Parathyroid adenoma (tissue), 2 donors: ENCODE results near the gene AHSG.

Experiments
- H2AFZ ChIP-seq: fragments of 300-600 bp; sonication (generic); one replicate; pipeline ENCODE4 v1.7.0; 2017; ENCODE audit warnings: antibody characterized with exemption, mild to moderate bottlenecking
- H3K27ac ChIP-seq: fragments of 300-600 bp; sonication (generic); one replicate; pipeline ENCODE4 v1.7.0; 2017
- H3K27me3 ChIP-seq: fragments of 300-600 bp; sonication (generic); one replicate; pipeline ENCODE4 v1.7.0; 2017; ENCODE audit warnings: low read length; ENCODE audit not compliant: control insufficient read depth, insufficient read depth
- H3K36me3 ChIP-seq: fragments of 300-600 bp; sonication (generic); one replicate; pipeline ENCODE4 v1.7.0; 2017; ENCODE audit warnings: low read length; ENCODE audit not compliant: control insufficient read depth, insufficient read depth
- H3K4me1 ChIP-seq: fragments of 300-600 bp; sonication (generic); one replicate; pipeline ENCODE4 v1.7.0; 2017; ENCODE audit warnings: control low read depth
- H3K4me2 ChIP-seq: fragments of 300-600 bp; sonication (generic); one replicate; pipeline ENCODE4 v1.7.0; 2017; ENCODE audit warnings: low read length
- H3K4me3 ChIP-seq: fragments of 300-600 bp; sonication (generic); one replicate; pipeline ENCODE4 v1.7.0; 2017; ENCODE audit warnings: low read depth, low read length
- H3K79me2 ChIP-seq: fragments of 300-600 bp; sonication (generic); one replicate; pipeline ENCODE4 v1.7.0; 2017; ENCODE audit warnings: control low read depth
- H3K9ac ChIP-seq: fragments of 300-600 bp; sonication (generic); one replicate; pipeline ENCODE4 v1.7.0; 2017; ENCODE audit warnings: mild to moderate bottlenecking
- H3K9me3 ChIP-seq: fragments of 300-600 bp; sonication (generic); one replicate; pipeline ENCODE4 v1.7.0; 2017; ENCODE audit warnings: low read length; ENCODE audit not compliant: control insufficient read depth
- TF ChIP-seq, protein P1 (sequence below): fragments of 300-600 bp; sonication (generic); IDR thresholded peaks from one replicate; pipeline ENCODE4 v1.7.0; 2017; ENCODE audit warnings: antibody characterized with exemption, mild to moderate bottlenecking
- donor health status: primary hyperparathyroidism.

The AHSG gene

DNA sequence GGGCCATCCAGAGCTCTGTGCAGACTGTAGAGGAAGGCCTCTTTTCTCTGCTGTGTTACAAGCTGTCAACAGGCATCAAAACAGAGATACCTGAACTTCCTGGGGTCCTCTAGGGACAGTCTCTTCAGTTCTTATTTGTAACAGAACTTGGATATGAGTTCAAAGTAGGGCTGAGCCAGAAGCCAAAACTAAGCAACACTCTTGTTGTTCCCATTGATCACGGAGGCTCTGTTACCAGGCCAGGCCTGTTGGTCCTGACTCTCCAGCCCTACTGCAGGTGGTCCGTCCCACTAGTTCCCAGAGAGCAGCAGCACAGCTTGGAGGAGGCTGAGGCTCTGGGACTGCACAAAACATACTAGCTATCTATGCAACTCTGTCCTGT is 13.1 kb upstream of the AHSG start:
- H3K4me3 ChIP-seq = no peak overlapping the region
- H3K27me3 ChIP-seq = no peaks in the 10 kb centered on the region
- no peak overlapping the region for H3K9ac ChIP-seq
- H3K36me3 ChIP-seq = no peaks in the 10 kb centered on the region
- TF ChIP-seq, protein P1, sequence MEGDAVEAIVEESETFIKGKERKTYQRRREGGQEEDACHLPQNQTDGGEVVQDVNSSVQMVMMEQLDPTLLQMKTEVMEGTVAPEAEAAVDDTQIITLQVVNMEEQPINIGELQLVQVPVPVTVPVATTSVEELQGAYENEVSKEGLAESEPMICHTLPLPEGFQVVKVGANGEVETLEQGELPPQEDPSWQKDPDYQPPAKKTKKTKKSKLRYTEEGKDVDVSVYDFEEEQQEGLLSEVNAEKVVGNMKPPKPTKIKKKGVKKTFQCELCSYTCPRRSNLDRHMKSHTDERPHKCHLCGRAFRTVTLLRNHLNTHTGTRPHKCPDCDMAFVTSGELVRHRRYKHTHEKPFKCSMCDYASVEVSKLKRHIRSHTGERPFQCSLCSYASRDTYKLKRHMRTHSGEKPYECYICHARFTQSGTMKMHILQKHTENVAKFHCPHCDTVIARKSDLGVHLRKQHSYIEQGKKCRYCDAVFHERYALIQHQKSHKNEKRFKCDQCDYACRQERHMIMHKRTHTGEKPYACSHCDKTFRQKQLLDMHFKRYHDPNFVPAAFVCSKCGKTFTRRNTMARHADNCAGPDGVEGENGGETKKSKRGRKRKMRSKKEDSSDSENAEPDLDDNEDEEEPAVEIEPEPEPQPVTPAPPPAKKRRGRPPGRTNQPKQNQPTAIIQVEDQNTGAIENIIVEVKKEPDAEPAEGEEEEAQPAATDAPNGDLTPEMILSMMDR = no peak
- no peak overlapping the region for H3K4me2 ChIP-seq
- no peaks in the 10 kb centered on the region for H3K4me1 ChIP-seq
- H3K79me2 ChIP-seq = no peaks in the 10 kb centered on the region
- no peak overlapping the region for H2AFZ ChIP-seq
- no peak overlapping the region for H3K27ac ChIP-seq
- no peaks in the 10 kb centered on the region for H3K9me3 ChIP-seq

DNA sequence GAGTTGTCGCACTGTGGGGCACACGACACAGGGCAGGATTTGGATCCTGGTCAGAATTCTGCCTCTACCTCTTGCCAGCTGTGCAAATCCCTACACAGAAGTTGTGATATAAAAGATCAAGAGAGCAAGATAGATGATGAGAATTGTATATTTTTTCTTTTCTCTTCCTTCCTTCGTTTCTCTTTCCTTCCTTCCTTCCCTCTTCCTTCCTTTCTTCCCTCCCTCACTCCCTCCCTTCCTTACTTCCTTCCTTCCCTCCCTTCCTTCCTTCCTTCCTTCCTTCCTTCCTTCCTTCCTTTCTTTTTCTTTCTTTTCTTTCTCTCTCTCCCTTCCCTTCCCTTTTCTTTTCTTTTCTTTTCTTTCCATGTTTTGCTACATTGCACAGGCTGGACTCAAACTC is 12.0 kb upstream of the AHSG start:
- Histone ChIP-seq H2AFZ (no peak overlapping the region), H3K79me2 (no peaks in the 10 kb centered on the region), H3K27me3 (no peaks in the 10 kb centered on the region), H3K9me3 (no peaks in the 10 kb centered on the region), H3K27ac (no peak overlapping the region), H3K4me3 (no peak overlapping the region), H3K4me1 (no peaks in the 10 kb centered on the region), H3K9ac (no peak overlapping the region), H3K36me3 (no peaks in the 10 kb centered on the region), H3K4me2 (no peak overlapping the region)
- TF ChIP-seq, protein P1 = no peak

DNA sequence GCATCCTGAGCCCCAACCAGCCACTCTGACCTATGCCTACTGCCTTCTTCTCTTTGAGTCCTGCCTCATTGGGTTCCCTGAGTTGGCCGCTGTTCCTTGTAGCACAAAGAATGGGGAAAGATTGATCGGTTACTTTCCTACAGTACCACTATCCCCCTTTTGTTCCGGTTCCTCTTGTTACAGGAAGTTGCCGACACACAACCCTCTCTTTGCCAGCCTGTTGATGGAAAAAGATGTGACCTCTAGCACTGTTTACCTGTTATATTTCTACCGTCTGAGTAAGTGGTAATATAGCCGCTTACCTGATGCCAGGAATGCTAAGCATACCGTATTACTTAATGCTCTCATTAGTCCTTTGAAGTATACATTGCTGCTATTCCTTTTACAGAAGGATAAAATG is 9.7 kb upstream of the AHSG start:
- Histone ChIP-seq H3K27me3 (no peaks in the 10 kb centered on the region), H3K9ac (no peak overlapping the region), H3K9me3 (no peaks in the 10 kb centered on the region), H3K4me1 (no peaks in the 10 kb centered on the region), H3K4me3 (no peak overlapping the region), H3K79me2 (no peaks in the 10 kb centered on the region), H3K27ac (no peak overlapping the region), H3K36me3 (no peaks in the 10 kb centered on the region), H3K4me2 (no peak overlapping the region), H2AFZ (no peak overlapping the region)
- TF ChIP-seq, protein P1 = no peak

DNA sequence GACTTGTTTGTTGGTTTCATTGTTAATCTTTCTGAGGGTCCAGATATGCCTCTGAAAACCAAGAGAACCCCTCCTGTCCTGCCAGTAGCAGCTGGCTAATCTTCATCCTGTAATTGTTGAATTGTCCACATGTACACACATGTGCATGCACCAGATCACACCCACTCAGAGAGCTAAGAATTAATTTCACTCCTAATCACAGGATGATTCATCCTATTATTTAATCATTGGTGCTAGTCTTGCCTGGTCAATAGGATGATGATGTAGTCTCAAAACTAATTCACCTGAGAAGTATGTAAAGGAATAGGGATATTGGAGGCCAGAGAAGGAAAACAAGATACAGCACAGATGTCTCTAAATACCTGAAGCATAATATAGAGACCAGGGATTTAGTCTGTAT is 7.8 kb upstream of the AHSG start:
- Histone ChIP-seq H3K4me3 (no peak overlapping the region), H3K4me2 (no peak overlapping the region), H3K9me3 (no peaks in the 10 kb centered on the region), H2AFZ (no peak overlapping the region), H3K27me3 (no peaks in the 10 kb centered on the region), H3K9ac (no peak overlapping the region), H3K36me3 (no peaks in the 10 kb centered on the region), H3K4me1 (no peaks in the 10 kb centered on the region), H3K79me2 (no peaks in the 10 kb centered on the region), H3K27ac (no peak overlapping the region)
- TF ChIP-seq, protein P1 = no peak
